ENCODE data around the gene AOPEP.

- TF ChIP-seq CTCF (IDR thresholded peaks at IDR 0.05; ENCODE audit: low read length) (no peak), EZH2 (IDR thresholded peaks at IDR 0.05; ENCODE audit: borderline replicate concordance, low read length) (no peak)
Observed at GRCh38 chr9:94870465-94870792, 143.9 kb downstream of the AOPEP start.

Measured in OCI-LY1 (cell line).